ENCODE data around the gene SLC16A2. TPM values are rescaled to one million over a fixed set of nuclear protein-coding genes. Genes with fewer than 3 reads are reported as not detected.

Gene SLC16A2
- total RNA-seq: under 1 TPM in 1 of 2 experiments, not detected in 1; 0.05 TPM

DNA sequence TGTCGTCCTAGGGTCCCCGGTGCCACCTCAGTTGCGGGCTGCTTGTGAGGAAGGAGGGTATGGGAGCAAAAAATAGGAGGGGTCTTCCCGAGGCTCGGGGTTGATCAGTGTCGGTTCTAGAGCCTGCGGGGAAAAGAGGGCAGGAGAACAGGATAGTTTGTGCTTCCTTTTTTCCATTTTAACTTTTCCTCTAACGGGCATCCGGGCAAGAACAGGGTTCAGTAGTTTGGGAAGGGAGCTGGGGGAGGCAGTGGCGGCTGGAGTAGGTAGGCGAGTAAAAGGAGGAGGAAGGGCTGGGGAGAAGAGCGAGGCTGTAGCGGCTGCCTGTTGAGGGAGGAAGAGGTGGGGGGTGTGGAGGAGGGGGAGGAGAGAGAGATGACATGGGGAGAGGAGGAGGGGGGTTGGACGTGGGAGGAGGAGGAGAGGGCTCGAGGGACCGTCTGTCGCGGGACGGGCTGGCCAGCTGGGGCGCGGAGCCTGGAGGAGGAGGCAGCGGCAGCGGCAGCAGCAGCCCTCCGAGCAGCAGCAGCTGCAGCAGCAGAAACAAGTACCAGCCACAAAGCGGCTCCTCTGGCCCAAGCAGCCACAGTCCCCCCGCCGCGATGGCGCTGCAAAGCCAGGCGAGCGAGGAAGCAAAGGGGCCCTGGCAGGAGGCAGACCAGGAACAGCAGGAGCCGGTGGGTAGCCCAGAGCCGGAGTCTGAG is at the start of gene SLC16A2:
SLC16A2 (plus strand) TSS at position 458 of the 704 bp plus-strand sequence; CDS start at position 603, 145 bp downstream.
- CTCF ChIA-PET: no interaction called here
- POLR2A ChIA-PET: no interaction called here
- Mint-ChIP-seq H3K27me3 (peaks cover 23% of the 10 kb centered on the region), H3K4me1 (peaks cover 5% of the 10 kb centered on the region), H3K36me3 (ENCODE audit: low read depth) (no peaks in the 10 kb centered on the region), H3K4me3 (peak within 1 kb of the TSS; percentile 54), H3K9me3 (no peaks in the 10 kb centered on the region), H3K27ac (no peak within 1 kb of the TSS)
- DNase-seq: peak; percentile 16

DNA sequence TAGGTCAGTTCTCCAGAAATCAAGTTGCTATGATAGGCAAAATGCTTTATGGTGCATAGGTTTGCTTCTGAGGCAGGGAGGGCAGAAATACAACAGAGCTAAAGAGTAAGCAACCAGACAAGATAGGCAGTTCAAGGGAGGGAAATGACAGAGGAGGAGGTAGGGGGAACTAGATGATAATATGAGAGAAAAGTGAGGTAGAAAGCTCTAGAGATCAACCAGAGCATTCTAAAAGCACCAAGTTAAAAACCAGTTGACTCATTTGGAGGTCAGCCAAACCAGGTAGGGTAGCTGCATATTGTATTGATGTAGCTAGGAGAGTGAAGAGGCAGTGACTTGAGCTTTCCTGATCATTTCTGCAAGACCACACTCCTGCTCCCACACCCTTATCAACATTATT is 49.0 kb upstream of the SLC16A2 start:
- Mint-ChIP-seq H3K27me3 (no peaks in the 10 kb centered on the region), H3K27ac (no peak overlapping the region), H3K4me3 (no peak overlapping the region), H3K4me1 (no peaks in the 10 kb centered on the region), H3K9me3 (no peaks in the 10 kb centered on the region), H3K36me3 (ENCODE audit: low read depth) (no peaks in the 10 kb centered on the region)
- POLR2A ChIA-PET: no interaction called here
- CTCF ChIA-PET: no interaction called here
- no peak for DNase-seq

DNA sequence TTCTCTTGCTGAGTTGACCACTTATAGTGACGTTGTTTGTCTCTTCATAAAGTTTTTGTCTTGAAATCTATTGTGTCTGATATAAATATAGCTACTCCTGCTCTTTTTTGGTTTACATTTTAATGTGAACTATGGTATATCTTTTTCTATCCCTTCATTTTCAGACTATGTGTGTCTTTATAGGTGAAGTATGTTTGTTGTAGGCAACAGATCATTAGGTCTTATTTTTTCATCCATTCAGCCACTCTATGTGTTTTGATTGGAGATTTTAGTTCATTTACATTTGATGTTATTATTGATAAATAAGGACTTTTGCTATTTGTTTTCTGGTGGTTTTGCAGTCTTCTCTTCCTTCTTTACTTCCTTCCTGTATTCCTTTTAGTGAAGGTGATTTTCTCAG is 44.0 kb upstream of the SLC16A2 start:
- no peaks in the 10 kb centered on the region for H3K4me1 Mint-ChIP-seq
- H3K27me3 Mint-ChIP-seq: no peaks in the 10 kb centered on the region
- H3K4me3 Mint-ChIP-seq: no peak overlapping the region
- no peak for DNase-seq
- H3K36me3 Mint-ChIP-seq (ENCODE audit: low read depth): no peaks in the 10 kb centered on the region
- ChIA-PET CTCF (no interaction called here), POLR2A (no interaction called here)
- no peaks in the 10 kb centered on the region for H3K9me3 Mint-ChIP-seq
- H3K27ac Mint-ChIP-seq: no peak overlapping the region

DNA sequence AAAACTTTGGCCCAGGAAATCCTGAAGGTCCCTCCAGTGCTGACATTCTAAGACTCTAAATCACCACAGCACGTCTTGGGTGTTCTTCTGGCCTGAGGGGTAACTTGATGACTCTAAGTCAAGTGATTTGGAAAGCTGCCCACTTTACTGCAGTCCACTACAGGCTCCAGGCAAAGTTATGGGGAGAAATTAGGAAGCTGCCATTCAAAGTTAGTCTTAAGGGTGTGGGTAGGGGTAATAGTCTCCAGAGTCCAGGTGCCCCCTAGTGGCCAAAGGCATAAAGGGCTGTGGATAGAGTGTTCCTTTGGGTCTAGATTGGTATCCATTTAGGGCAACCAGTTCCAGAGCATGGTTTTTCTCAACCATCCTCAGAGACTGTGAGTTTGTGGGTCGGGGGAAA is 38.7 kb upstream of the SLC16A2 start:
- ChIA-PET CTCF (interaction anchor here (0.6 kb wide), 1 partner anchor 9 kb away, joined by 3 read pairs; no protein-coding TSS in a partner anchor), POLR2A (no interaction called here)
- Mint-ChIP-seq H3K27ac (no peak overlapping the region), H3K4me3 (no peak overlapping the region), H3K9me3 (no peaks in the 10 kb centered on the region), H3K4me1 (no peaks in the 10 kb centered on the region), H3K36me3 (ENCODE audit: low read depth) (no peaks in the 10 kb centered on the region), H3K27me3 (peaks cover 4% of the 10 kb centered on the region)
- DNase-seq: peak; percentile 54

DNA sequence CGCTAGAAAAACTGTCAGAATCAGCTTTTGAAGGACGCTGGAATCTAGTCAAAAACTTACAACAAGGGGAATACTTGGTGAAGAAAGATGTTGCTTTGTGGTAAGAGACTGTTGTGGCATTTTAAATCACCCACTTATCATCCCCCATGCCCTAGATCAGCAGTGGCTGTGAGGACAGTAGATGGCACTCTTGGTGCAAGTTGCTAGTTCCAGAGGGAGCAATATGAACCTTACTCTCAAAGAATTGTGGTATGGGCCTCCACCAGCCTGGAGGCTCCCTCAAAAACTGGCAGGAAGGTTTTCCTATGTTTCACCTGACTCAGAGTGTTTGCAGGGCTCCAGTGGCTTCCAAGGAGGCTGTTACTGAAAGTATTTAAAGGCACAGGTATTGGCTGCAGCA is 37.7 kb upstream of the SLC16A2 start:
- no peaks in the 10 kb centered on the region for H3K36me3 Mint-ChIP-seq (ENCODE audit: low read depth)
- no peaks in the 10 kb centered on the region for H3K4me1 Mint-ChIP-seq
- peaks cover 4% of the 10 kb centered on the region for H3K27me3 Mint-ChIP-seq
- DNase-seq: peak; percentile 26
- no peak overlapping the region for H3K4me3 Mint-ChIP-seq
- H3K9me3 Mint-ChIP-seq: no peaks in the 10 kb centered on the region
- no peak overlapping the region for H3K27ac Mint-ChIP-seq
- CTCF ChIA-PET: interaction anchor here (0.5 to 1.9 kb wide), 2 partner anchors 169 to 376 kb away, joined by 3 to 4 read pairs; no protein-coding TSS in a partner anchor
- POLR2A ChIA-PET: no interaction called here

DNA sequence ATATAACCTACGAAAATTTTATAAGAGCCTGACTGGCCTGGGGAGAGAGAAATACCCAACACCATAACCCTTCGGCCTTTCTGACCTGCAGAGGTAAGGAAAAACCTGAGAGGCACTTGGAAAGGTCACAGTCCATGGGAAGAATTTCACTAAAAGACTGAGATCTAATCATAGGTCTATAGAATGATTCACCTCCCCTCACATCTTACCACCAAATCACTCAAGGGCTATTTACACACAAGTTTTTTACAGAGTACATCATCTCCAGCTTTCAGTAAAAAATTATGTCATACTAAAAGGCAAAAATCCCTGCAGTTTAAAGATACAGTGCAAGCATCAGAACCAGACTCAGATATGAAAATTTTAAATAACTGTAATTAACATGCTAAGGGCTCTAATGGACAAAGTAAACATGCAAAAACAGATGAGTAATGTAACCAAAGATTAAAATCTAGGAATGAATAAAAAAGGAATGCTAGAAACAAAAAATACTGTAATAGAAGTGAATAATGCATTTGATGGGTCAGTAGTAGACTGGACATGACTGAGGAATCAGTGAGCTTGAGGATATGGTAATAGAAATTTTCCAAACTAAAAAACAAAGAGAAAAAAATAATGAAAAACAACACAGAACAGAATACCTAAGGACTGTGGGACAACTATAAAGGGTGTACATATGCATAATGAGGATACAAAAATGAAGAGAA is 32.1 kb upstream of the SLC16A2 start:
- Mint-ChIP-seq H3K27me3 (peaks cover 10% of the 10 kb centered on the region), H3K4me3 (no peak overlapping the region), H3K36me3 (ENCODE audit: low read depth) (no peaks in the 10 kb centered on the region), H3K4me1 (no peaks in the 10 kb centered on the region), H3K27ac (no peak overlapping the region), H3K9me3 (no peaks in the 10 kb centered on the region)
- no peak for DNase-seq
- CTCF ChIA-PET: no interaction called here
- POLR2A ChIA-PET: no interaction called here

DNA sequence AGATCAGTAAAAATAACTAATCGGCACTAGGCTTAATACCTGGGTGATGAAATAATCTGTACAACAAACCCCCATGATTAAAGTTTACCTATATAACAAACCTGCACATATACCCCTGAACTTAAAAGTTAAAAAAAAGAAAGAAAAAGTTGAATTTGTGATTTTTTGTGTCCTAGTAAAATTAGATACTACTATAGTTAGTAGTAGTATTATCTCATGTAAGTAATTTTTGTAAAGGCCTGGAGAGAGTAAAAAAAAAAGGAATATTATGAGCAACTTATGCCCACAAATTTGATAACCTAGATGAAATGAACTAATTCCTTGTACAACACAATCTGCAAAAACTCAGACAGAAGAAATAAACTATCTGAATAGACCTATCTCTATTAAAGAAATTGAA is 25.7 kb upstream of the SLC16A2 start:
- ChIA-PET POLR2A (no interaction called here), CTCF (no interaction called here)
- Mint-ChIP-seq H3K27ac (no peak overlapping the region), H3K9me3 (no peaks in the 10 kb centered on the region), H3K36me3 (ENCODE audit: low read depth) (no peaks in the 10 kb centered on the region), H3K4me3 (no peak overlapping the region), H3K27me3 (peaks cover 4% of the 10 kb centered on the region), H3K4me1 (no peaks in the 10 kb centered on the region)
- no peak for DNase-seq

DNA sequence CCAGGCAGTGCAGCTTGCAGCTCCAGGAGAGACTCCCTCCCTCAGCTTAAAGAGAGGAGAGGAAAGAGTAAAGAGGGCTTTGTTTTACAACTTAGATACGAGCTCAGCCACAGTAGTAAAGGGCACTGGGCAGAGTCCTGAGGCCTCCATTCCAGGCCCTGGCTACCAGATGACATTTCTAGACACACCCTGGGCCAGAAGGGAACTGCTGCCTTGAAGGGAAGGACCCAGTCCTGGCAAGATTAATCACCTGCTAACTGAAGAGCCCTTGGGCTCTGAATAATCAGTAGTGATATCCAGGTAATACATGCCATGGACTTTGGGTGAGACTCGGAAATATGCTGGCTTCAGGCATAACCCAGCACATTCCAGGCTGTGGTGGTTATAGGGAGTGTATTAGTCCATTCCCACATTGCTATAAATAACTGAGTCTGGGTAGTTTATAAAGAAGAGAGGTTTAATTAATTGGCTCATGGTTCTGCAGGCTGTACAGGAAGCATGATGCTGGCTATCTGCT is 15.3 kb upstream of the SLC16A2 start:
- no peaks in the 10 kb centered on the region for H3K4me1 Mint-ChIP-seq
- POLR2A ChIA-PET: no interaction called here

DNA sequence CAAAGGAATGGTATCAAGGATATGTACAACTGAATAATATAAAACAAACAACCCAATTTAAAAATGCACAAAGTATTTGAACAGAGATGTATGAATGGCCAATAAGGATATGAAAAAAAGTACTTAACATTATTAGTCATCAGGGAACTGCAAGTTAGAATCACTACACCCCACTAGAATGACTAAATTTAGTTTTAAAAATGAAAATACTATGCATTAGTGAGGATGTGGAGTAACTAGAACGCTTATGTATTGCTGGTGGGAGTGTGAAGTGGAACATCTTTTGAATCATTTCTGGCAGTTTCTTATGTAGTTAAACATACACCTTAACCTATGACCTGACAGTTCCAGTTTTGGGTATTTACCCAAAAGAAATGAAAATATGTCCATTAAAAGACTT is 13.0 kb upstream of the SLC16A2 start:
- POLR2A ChIA-PET: no interaction called here
- Mint-ChIP-seq H3K27ac (no peak overlapping the region), H3K4me1 (no peaks in the 10 kb centered on the region), H3K27me3 (no peaks in the 10 kb centered on the region), H3K9me3 (no peaks in the 10 kb centered on the region), H3K36me3 (ENCODE audit: low read depth) (no peaks in the 10 kb centered on the region), H3K4me3 (no peak overlapping the region)
- CTCF ChIA-PET: no interaction called here
- DNase-seq: no peak

More for the DNA sequence above, 15.3 kb upstream of the SLC16A2 start:
- H3K4me3 Mint-ChIP-seq: no peak overlapping the region
- H3K27me3 Mint-ChIP-seq: no peaks in the 10 kb centered on the region
- no peak overlapping the region for H3K27ac Mint-ChIP-seq
- H3K36me3 Mint-ChIP-seq (ENCODE audit: low read depth): no peaks in the 10 kb centered on the region
- no peak for DNase-seq
- no peaks in the 10 kb centered on the region for H3K9me3 Mint-ChIP-seq
- CTCF ChIA-PET: no interaction called here

DNA sequence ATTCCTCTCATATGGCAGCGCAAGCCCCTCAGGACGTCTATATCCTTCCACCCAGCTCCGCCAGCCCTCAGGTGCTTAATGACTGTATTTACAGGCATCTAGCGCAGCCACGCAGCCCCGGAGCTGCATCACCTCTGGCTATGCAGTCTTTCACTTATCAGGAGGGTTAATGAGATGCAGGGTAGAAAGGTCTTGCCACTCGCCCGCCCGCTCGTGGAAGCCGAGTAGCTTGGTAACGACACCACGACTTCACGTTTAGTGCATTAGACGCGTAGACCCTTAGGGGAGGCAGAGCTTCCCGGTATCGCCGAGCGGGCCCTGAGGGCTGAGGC is 1.5 kb upstream of the SLC16A2 start:
- peaks cover 23% of the 10 kb centered on the region for H3K27me3 Mint-ChIP-seq
- no peak for DNase-seq
- H3K4me1 Mint-ChIP-seq: peaks cover 5% of the 10 kb centered on the region
- ChIA-PET CTCF (no interaction called here), POLR2A (no interaction called here)
- H3K36me3 Mint-ChIP-seq (ENCODE audit: low read depth): no peaks in the 10 kb centered on the region
- no peak overlapping the region for H3K27ac Mint-ChIP-seq
- H3K4me3 Mint-ChIP-seq: no peak overlapping the region
- no peaks in the 10 kb centered on the region for H3K9me3 Mint-ChIP-seq

DNA sequence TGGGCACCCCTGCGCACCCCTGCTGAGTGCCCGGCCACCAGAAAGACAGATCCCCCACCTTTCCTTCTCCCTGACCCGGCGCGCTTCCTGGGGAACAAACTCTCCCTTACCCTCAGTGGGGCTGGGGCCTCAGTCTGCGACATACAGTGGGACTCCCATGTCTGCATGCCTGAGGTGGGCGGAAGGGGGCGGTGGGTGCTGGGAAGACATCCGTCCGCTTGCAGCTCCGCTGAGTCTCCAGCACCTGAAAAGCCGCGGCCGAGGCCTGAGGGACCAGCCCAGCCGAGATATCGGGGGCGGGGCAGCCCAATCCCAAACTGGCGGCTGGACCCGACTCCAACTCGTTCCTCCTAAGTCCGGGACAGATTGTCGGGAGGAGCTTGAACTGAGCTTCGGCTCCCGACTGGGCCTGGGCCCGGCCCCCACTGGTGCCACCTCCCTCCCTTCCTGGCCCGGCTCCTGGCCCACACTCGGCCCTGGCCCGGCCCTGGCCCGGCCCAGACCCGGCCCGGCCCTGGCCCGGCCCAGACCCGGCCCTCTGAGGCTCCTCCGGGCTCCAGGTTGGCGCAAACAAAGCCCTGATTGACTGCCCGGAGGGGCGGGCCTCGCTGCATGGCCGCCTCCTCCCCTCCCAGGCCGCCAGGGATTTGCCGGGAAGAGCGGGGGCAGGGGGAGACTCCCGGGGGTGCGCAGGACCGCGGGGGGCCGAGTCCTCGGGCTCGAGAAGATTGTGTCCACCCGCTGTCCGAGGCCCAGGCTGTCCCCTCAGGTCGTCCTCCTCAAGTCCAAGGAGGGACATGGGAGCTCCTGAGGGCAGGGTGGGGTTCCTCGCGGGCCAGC is 877 bp upstream of the SLC16A2 start:
- Mint-ChIP-seq H3K9me3 (no peaks in the 10 kb centered on the region), H3K36me3 (ENCODE audit: low read depth) (no peaks in the 10 kb centered on the region), H3K27me3 (peaks cover 23% of the 10 kb centered on the region), H3K27ac (no peak overlapping the region), H3K4me3 (peak overlapping the region; percentile 54), H3K4me1 (peaks cover 5% of the 10 kb centered on the region)
- no peak for DNase-seq
- ChIA-PET CTCF (no interaction called here), POLR2A (no interaction called here)

DNA sequence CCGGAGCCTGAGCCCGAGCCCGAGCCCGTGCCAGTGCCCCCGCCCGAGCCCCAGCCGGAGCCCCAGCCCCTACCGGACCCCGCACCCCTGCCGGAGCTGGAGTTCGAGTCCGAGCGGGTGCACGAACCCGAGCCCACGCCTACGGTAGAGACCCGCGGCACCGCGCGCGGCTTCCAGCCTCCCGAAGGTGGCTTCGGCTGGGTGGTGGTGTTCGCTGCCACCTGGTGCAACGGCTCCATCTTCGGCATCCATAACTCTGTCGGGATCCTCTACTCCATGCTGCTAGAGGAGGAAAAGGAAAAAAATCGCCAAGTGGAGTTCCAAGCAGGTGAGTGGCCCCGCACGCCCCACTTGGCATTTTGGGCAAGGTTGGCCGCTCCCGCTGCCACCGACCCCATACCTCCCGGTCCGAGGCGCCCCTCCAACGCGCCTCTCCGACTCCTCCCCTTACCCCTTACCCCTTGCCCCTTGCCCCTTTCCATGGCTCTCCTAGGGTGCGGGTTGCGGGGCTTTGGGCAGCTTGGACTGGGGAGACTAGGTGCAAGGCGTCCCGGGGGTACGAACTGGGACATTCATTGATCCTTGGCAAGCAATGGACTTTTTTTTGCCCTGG is 553 bp downstream of the SLC16A2 start:
- CTCF ChIA-PET: no interaction called here
- peaks cover 23% of the 10 kb centered on the region for H3K27me3 Mint-ChIP-seq
- H3K4me1 Mint-ChIP-seq: peaks cover 5% of the 10 kb centered on the region
- no peaks in the 10 kb centered on the region for H3K36me3 Mint-ChIP-seq (ENCODE audit: low read depth)
- DNase-seq: no peak
- H3K9me3 Mint-ChIP-seq: no peaks in the 10 kb centered on the region
- H3K4me3 Mint-ChIP-seq: no peak overlapping the region
- H3K27ac Mint-ChIP-seq: no peak overlapping the region
- POLR2A ChIA-PET: no interaction called here
